Measurements from ENCODE around the gene ZNF606. TPM values are rescaled to one million over a fixed set of nuclear protein-coding genes. Genes with fewer than 3 reads are reported as not detected.

ZNF606 gene
- total and polyA plus RNA-seq, 5 donors from 2014 or later: 1.6 to 10.3 (median 5.1) TPM

- H3K9me3 ChIP-seq (ENCODE audit: control insufficient read depth in 2 of 2, low read length in 2 of 2): peaks cover 5 to 75% of the 10 kb centered on the region in 2 experiments
Observed at GRCh38 chr19:58042495-58043340, 40.1 kb upstream of the ZNF606 start.

DNA sequence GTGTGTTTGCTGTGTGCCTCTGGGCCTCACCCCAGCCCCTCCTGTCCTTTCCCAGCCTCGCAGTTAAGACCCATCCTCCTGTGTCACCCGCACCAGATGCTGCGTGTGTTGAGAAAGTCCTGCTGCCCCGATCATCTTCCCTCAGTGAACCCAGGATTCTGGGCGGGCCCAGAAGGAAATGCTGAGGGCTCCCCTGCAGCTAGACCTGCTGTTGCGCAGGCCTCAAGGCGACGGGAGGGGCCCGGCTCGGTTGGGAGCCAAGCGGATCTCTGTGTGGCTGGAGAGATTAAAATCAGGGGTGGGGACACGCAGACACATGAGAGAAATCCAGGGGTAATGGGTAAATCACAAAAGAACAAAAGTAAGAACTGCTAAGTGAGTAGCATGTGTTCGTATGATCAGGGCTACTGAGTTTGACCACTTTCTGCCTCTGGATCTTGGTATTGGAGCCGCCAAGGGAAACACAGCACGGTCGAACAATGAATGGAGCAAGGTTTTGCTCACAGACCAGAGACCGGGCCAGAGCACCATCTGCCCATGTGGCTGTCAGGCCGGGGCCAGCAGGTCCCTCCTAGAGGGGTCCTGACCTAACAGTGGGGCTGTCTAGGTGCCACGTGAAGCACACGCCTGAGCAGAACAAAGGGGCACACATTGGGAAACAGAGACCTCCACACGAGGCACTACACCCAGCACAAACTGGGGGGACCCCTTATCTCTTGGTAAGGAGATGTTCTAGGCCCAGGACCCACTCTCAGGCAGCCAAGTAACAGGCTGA is 38.3 kb upstream of the ZNF606 start:
- DNase-seq (no peak), ATAC-seq (ENCODE audit: low read depth in 2 of 2) (no peak)
- peaks cover 4 to 63% of the 10 kb centered on the region in 2 experiments for H3K9me3 ChIP-seq (ENCODE audit: control insufficient read depth in 2 of 2, low read length in 2 of 2)
- H3K36me3 ChIP-seq (ENCODE audit: control insufficient read depth, insufficient read depth, low read length): no peaks in the 10 kb centered on the region
- peaks cover 2% of the 10 kb centered on the region for H3K36me3 Mint-ChIP-seq
- no peak overlapping the region for H3K4me3 Mint-ChIP-seq
- no peaks in the 10 kb centered on the region for H3K4me1 Mint-ChIP-seq
- no peak overlapping the region for H3K4me3 ChIP-seq (ENCODE audit: low read depth, low read length)
- H3K9me3 Mint-ChIP-seq: peaks cover 0 to 38% (median 14%) of the 10 kb centered on the region in 7 donors
- no peaks in the 10 kb centered on the region for H3K27me3 Mint-ChIP-seq
- no peak overlapping the region for H3K27ac Mint-ChIP-seq
- H3K27ac ChIP-seq (ENCODE audit: insufficient read depth, low read length, poor library complexity, severe bottlenecking): no peak overlapping the region
- no peaks in the 10 kb centered on the region for H3K4me1 ChIP-seq (ENCODE audit: control insufficient read depth, insufficient read depth, low read length, poor library complexity, severe bottlenecking)
- H3K27me3 ChIP-seq (ENCODE audit: control insufficient read depth, insufficient read depth, low read length): no peaks in the 10 kb centered on the region

More at GRCh38 chr19:58042495-58043340, 40.1 kb upstream of the ZNF606 start:
- Histone ChIP-seq H3K27me3 (ENCODE audit: control insufficient read depth, insufficient read depth, low read length) (no peaks in the 10 kb centered on the region), H3K4me1 (ENCODE audit: control insufficient read depth, insufficient read depth, low read length, poor library complexity, severe bottlenecking) (no peaks in the 10 kb centered on the region), H3K4me3 (ENCODE audit: low read depth, low read length) (no peak overlapping the region), H3K36me3 (ENCODE audit: control insufficient read depth, insufficient read depth, low read length) (no peaks in the 10 kb centered on the region), H3K27ac (ENCODE audit: insufficient read depth, low read length, poor library complexity, severe bottlenecking) (no peak overlapping the region)
- Mint-ChIP-seq H3K27me3 (no peaks in the 10 kb centered on the region), H3K4me3 (no peak overlapping the region), H3K4me1 (no peaks in the 10 kb centered on the region), H3K36me3 (peaks cover 7% of the 10 kb centered on the region), H3K9me3 (peaks cover 0 to 45% (median 11%) of the 10 kb centered on the region in 7 donors), H3K27ac (no peak overlapping the region)
- ATAC-seq (ENCODE audit: low read depth in 2 of 2) (no peak), DNase-seq (no peak)

DNA sequence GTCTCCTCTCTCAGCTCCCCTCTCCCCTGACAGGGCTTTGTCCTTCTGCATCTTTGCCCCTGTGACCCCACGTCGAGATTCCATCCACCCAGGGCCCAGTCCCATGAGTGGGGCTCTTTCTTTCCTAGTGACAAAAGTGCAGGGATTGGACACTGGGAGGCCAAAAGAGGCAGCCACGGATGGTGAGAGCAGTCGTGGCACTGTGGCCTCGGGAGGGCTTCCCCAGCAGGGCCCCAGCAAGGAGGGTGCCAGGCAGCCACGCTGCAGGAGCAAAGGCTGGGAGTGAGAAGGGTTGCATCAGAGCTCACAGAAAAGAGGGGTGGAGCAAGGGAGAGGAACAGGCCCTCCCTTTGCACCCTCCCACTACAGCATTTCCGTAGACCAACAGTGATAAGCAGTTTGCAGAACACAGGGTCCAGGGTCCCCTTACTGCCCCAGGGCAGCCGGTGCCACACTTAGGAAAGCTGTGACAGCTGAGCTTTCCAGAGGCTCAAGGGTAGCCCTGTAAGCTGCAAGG is 36.1 kb upstream of the ZNF606 start:
- no peaks in the 10 kb centered on the region for H3K27me3 ChIP-seq (ENCODE audit: control insufficient read depth, insufficient read depth, low read length)
- Mint-ChIP-seq H3K4me3 (no peak overlapping the region), H3K27ac (no peak overlapping the region), H3K36me3 (peaks cover 6% of the 10 kb centered on the region), H3K4me1 (peaks cover 0 to 3% (median 0%) of the 10 kb centered on the region in 4 donors), H3K9me3 (peaks cover 0 to 46% (median 19%) of the 10 kb centered on the region in 7 donors), H3K27me3 (peaks cover 9% of the 10 kb centered on the region)
- ATAC-seq (ENCODE audit: low read depth in 2 of 2) (no peak), DNase-seq (no peak)
- no peak overlapping the region for H3K27ac ChIP-seq (ENCODE audit: insufficient read depth, low read length, poor library complexity, severe bottlenecking)
- H3K9me3 ChIP-seq (ENCODE audit: control insufficient read depth in 2 of 2, low read length in 2 of 2): peaks cover 6 to 58% of the 10 kb centered on the region in 2 experiments
- no peaks in the 10 kb centered on the region for H3K4me1 ChIP-seq (ENCODE audit: control insufficient read depth, insufficient read depth, low read length, poor library complexity, severe bottlenecking)
- H3K36me3 ChIP-seq (ENCODE audit: control insufficient read depth, insufficient read depth, low read length): no peaks in the 10 kb centered on the region
- H3K4me3 ChIP-seq (ENCODE audit: low read depth, low read length): no peak overlapping the region

- no peaks in the 10 kb centered on the region for H3K27me3 ChIP-seq (ENCODE audit: control insufficient read depth, insufficient read depth, low read length)
- H3K4me3 Mint-ChIP-seq: no peak overlapping the region
- H3K27me3 Mint-ChIP-seq: peaks cover 9% of the 10 kb centered on the region
- H3K4me1 ChIP-seq (ENCODE audit: control insufficient read depth, insufficient read depth, low read length, poor library complexity, severe bottlenecking): no peaks in the 10 kb centered on the region
- H3K4me1 Mint-ChIP-seq: peaks cover 0 to 3% (median 0%) of the 10 kb centered on the region in 4 donors
- no peak overlapping the region for H3K27ac Mint-ChIP-seq
- H3K9me3 Mint-ChIP-seq: peaks cover 0 to 41% (median 18%) of the 10 kb centered on the region in 7 donors
- no peak overlapping the region for H3K27ac ChIP-seq (ENCODE audit: insufficient read depth, low read length, poor library complexity, severe bottlenecking)
- no peaks in the 10 kb centered on the region for H3K36me3 ChIP-seq (ENCODE audit: control insufficient read depth, insufficient read depth, low read length)
- DNase-seq (no peak), ATAC-seq (ENCODE audit: low read depth in 2 of 2) (no peak)
- H3K9me3 ChIP-seq (ENCODE audit: control insufficient read depth in 2 of 2, low read length in 2 of 2): peaks cover 2 to 58% of the 10 kb centered on the region in 2 experiments
- no peak overlapping the region for H3K4me3 ChIP-seq (ENCODE audit: low read depth, low read length)
- peaks cover 6% of the 10 kb centered on the region for H3K36me3 Mint-ChIP-seq
Observed at GRCh38 chr19:58037927-58038687, 35.5 kb upstream of the ZNF606 start.

DNA sequence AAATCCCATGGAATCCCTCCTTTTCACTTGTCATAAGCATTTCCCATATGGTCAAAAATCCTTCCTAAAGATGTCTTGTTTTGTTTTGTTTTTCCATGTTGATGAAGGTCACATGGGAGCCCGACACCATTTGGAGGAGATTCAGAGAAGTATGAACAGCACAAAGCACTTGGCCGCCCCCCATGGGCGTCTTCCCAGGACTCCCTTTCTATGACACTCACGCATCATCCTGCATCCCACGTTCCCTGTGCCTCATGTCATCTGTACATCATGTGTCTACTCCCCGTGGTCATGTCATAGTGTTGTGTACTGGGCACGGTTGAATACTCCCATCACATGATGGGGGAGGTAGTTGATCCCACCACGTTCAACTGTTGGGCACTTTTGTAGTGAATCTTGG is 33.2 kb upstream of the ZNF606 start:
- H3K36me3 ChIP-seq (ENCODE audit: control insufficient read depth, insufficient read depth, low read length): no peaks in the 10 kb centered on the region
- Mint-ChIP-seq H3K9me3 (peaks cover 0 to 34% (median 14%) of the 10 kb centered on the region in 7 donors), H3K27me3 (peaks cover 9% of the 10 kb centered on the region), H3K36me3 (peaks cover 6% of the 10 kb centered on the region), H3K4me3 (no peak overlapping the region), H3K27ac (no peak overlapping the region), H3K4me1 (peaks cover 0 to 3% (median 0%) of the 10 kb centered on the region in 4 donors)
- DNase-seq (no peak), ATAC-seq (ENCODE audit: low read depth in 2 of 2) (no peak)
- H3K27me3 ChIP-seq (ENCODE audit: control insufficient read depth, insufficient read depth, low read length): no peaks in the 10 kb centered on the region
- no peaks in the 10 kb centered on the region for H3K4me1 ChIP-seq (ENCODE audit: control insufficient read depth, insufficient read depth, low read length, poor library complexity, severe bottlenecking)
- peaks cover 4 to 53% of the 10 kb centered on the region in 2 experiments for H3K9me3 ChIP-seq (ENCODE audit: control insufficient read depth in 2 of 2, low read length in 2 of 2)
- H3K27ac ChIP-seq (ENCODE audit: insufficient read depth, low read length, poor library complexity, severe bottlenecking): no peak overlapping the region
- no peak overlapping the region for H3K4me3 ChIP-seq (ENCODE audit: low read depth, low read length)

DNA sequence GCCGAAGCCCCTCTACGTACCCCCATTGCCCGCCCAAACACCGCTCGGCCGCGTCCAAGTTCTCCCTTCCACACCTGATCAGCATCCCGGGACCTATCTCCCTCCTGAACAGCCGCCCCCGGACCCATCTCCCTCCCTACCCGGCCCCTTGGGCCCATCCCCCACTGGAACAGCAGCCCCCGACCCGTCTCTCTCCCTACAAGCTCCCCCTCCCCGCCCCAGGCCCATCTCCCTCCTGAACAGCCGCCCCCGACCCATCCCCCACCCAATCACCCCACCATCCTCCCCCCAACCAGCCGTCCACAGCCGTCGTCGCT is 31.8 kb upstream of the ZNF606 start:
- no peak for ATAC-seq (ENCODE audit: low read depth in 2 of 2)
- no peak for DNase-seq
- peaks cover 4 to 43% of the 10 kb centered on the region in 2 experiments for H3K9me3 ChIP-seq (ENCODE audit: control insufficient read depth in 2 of 2, low read length in 2 of 2)
- H3K36me3 Mint-ChIP-seq: peaks cover 6% of the 10 kb centered on the region
- H3K4me3 Mint-ChIP-seq: no peak overlapping the region
- H3K27me3 Mint-ChIP-seq: peaks cover 9% of the 10 kb centered on the region
- peaks cover 0 to 36% (median 17%) of the 10 kb centered on the region in 7 donors for H3K9me3 Mint-ChIP-seq
- no peak overlapping the region for H3K4me3 ChIP-seq (ENCODE audit: low read depth, low read length)
- H3K27ac ChIP-seq (ENCODE audit: insufficient read depth, low read length, poor library complexity, severe bottlenecking): no peak overlapping the region
- no peak overlapping the region for H3K27ac Mint-ChIP-seq
- H3K36me3 ChIP-seq (ENCODE audit: control insufficient read depth, insufficient read depth, low read length): no peaks in the 10 kb centered on the region
- no peaks in the 10 kb centered on the region for H3K4me1 ChIP-seq (ENCODE audit: control insufficient read depth, insufficient read depth, low read length, poor library complexity, severe bottlenecking)
- no peaks in the 10 kb centered on the region for H3K27me3 ChIP-seq (ENCODE audit: control insufficient read depth, insufficient read depth, low read length)
- H3K4me1 Mint-ChIP-seq: peaks cover 0 to 3% (median 0%) of the 10 kb centered on the region in 4 donors

All from CD4-positive, CD25-positive, alpha-beta regulatory T cell (primary cell).